DND-41 (cell line): ENCODE data around the gene ZNF212.
"Not testable (repeated sequence)": the region's sequence is repeated elsewhere in the genome, so short reads cannot be mapped to it uniquely, and the experiment has no call there.

Experiments used
- ATAC-seq: fragments of 200-7000 bp; cut with Tn5 transposase; 3 replicates; pipeline ENCODE4 v1.9.1; 2021; ENCODE audit warnings: low read depth; ENCODE audit not compliant: insufficient read depth
- DNase-seq: peaks from one replicate; pipeline ENCODE4 v3.0.0-alpha.2; 2020
- H2AFZ ChIP-seq: 2 replicates; pipeline ENCODE4 v1.6.0; 2012; ENCODE audit warnings: low read depth, low read length
- H3K27ac ChIP-seq: 2 replicates; pipeline ENCODE4 v1.5.1; 2012; ENCODE audit warnings: low read length, inconsistent platforms
- H3K27me3 ChIP-seq: fragments of 200-600 bp; sonication (generic); 2 replicates; pipeline ENCODE4 v1.6.0; 2012; ENCODE audit warnings: low read length, mild to moderate bottlenecking, inconsistent platforms; ENCODE audit not compliant: insufficient read depth, poor library complexity
- H3K36me3 ChIP-seq: 2 replicates; pipeline ENCODE4 v1.5.1; 2012; ENCODE audit warnings: low read length, inconsistent platforms; ENCODE audit not compliant: insufficient read depth
- H3K4me1 ChIP-seq: 2 replicates; pipeline ENCODE4 v1.5.1; 2012; ENCODE audit warnings: mild to moderate bottlenecking, low read length; ENCODE audit not compliant: insufficient read depth
- H3K4me2 ChIP-seq: 2 replicates; pipeline ENCODE4 v1.6.0; 2012; ENCODE audit warnings: mild to moderate bottlenecking, moderate library complexity, low read length, inconsistent platforms; ENCODE audit not compliant: insufficient read depth
- H3K4me3 ChIP-seq, 2 experiments: fragments of 200-600 bp in 1 of 2; shearing (Covaris generic) in 1 of 2; 2 replicates each; pipeline ENCODE4 v1.5.1; 2012 to 2016; ENCODE audit warnings: inconsistent platforms in 2 of 2, low read length in 2 of 2, mild to moderate bottlenecking in 2 of 2, low read depth in 1 of 2, moderate library complexity in 1 of 2
- H3K79me2 ChIP-seq: 2 replicates; pipeline ENCODE4 v1.6.0; 2012; ENCODE audit warnings: low read length, inconsistent platforms; ENCODE audit not compliant: insufficient read depth
- H3K9ac ChIP-seq: 2 replicates; pipeline ENCODE4 v1.6.0; 2012; ENCODE audit warnings: low read depth, mild to moderate bottlenecking, inconsistent platforms, low read length, moderate library complexity
- H3K9me3 ChIP-seq: 2 replicates; pipeline ENCODE4 v1.5.1; 2012; ENCODE audit warnings: low read length, moderate library complexity, mild to moderate bottlenecking, inconsistent platforms; ENCODE audit not compliant: insufficient read depth, severe bottlenecking
- H4K20me1 ChIP-seq: 2 replicates; pipeline ENCODE4 v1.6.0; 2012; ENCODE audit warnings: low read length; ENCODE audit not compliant: insufficient read depth
- CTCF ChIP-seq: IDR thresholded peaks from 2 replicates; pipeline ENCODE4 v1.5.1; 2012; ENCODE audit warnings: borderline replicate concordance, low read length, moderate library complexity, mild to moderate bottlenecking; ENCODE audit not compliant: poor library complexity, severe bottlenecking; ENCODE audit errors: extremely low read depth
- EZH2 ChIP-seq: IDR thresholded peaks from 3 replicates; pipeline ENCODE4 v1.6.1; 2012; ENCODE audit warnings: borderline replicate concordance, low read depth, mild to moderate bottlenecking, moderate library complexity, low read length, inconsistent platforms; ENCODE audit not compliant: severe bottlenecking

ZNF212 gene

GRCh38 chr7:149261829-149262617 is 22.6 kb downstream of the ZNF212 start, which contains the start of gene ZNF783:
ZNF783 (plus strand) TSS chr7:149262196; CDS start chr7:149262334, 138 bp downstream.
- TF ChIP-seq EZH2, result no peak
- peak; percentile 85 for TF ChIP-seq CTCF
- ATAC-seq (peak; percentile 94), DNase-seq (peak; percentile 81)
- H3K79me2 ChIP-seq, result no peaks in the 10 kb centered on the region
- no peaks in the 10 kb centered on the region for H3K27me3 ChIP-seq
- H3K27ac ChIP-seq, result peak within 1 kb of the TSS; percentile 49
- no peaks in the 10 kb centered on the region for H3K9me3 ChIP-seq
- peak within 1 kb of the TSS; percentile 72 for H3K4me2 ChIP-seq
- H3K9ac ChIP-seq, result peak within 1 kb of the TSS; percentile 64
- H3K36me3 ChIP-seq, result peaks cover 9% of the 10 kb centered on the region; the same call in 1 of the 2 replicates
- H3K4me1 ChIP-seq, result peaks cover 21% of the 10 kb centered on the region
- H2AFZ ChIP-seq, result peak within 1 kb of the TSS; percentile 95
- H3K4me3 ChIP-seq, result peak within 1 kb of the TSS; percentile 21 to 54; a peak in 3 of 4 replicates
- no peaks in the 10 kb centered on the region for H4K20me1 ChIP-seq

- no peaks in the 10 kb centered on the region for H4K20me1 ChIP-seq
These were observed 27.0 kb downstream of the ZNF212 start for GRCh38 chr7:149266451-149266850.

GRCh38 chr7:149267733-149268132 is 28.3 kb downstream of the ZNF212 start:
- no peaks in the 10 kb centered on the region for H3K9me3 ChIP-seq
- H2AFZ ChIP-seq, result no peak overlapping the region
- DNase-seq (no peak), ATAC-seq (no peak)
- H3K27me3 ChIP-seq, result no peaks in the 10 kb centered on the region
- no peak overlapping the region for H3K9ac ChIP-seq
- peaks cover 10% of the 10 kb centered on the region; the same call in 1 of the 2 replicates for H3K36me3 ChIP-seq
- no peaks in the 10 kb centered on the region for H3K79me2 ChIP-seq
- no peak overlapping the region for H3K27ac ChIP-seq
- H3K4me2 ChIP-seq, result no peak overlapping the region
- no peaks in the 10 kb centered on the region for H4K20me1 ChIP-seq
- peaks cover 2% of the 10 kb centered on the region for H3K4me1 ChIP-seq
- TF ChIP-seq EZH2, result no peak
- no peak overlapping the region for H3K4me3 ChIP-seq

More at GRCh38 chr7:149266451-149266850, 27.0 kb downstream of the ZNF212 start:
- peaks cover 15% of the 10 kb centered on the region for H3K4me1 ChIP-seq
- no peak overlapping the region for H2AFZ ChIP-seq
- no peaks in the 10 kb centered on the region for H3K79me2 ChIP-seq
- peaks cover 10% of the 10 kb centered on the region; the same call in 1 of the 2 replicates for H3K36me3 ChIP-seq
- no peak for DNase-seq
- no peaks in the 10 kb centered on the region for H3K9me3 ChIP-seq
- H3K27me3 ChIP-seq, result no peaks in the 10 kb centered on the region
- H3K4me2 ChIP-seq, result no peak overlapping the region
- H3K27ac ChIP-seq, result no peak overlapping the region
- TF ChIP-seq EZH2, result no peak
- H3K9ac ChIP-seq, result no peak overlapping the region
- no peak overlapping the region for H3K4me3 ChIP-seq
- no peak for ATAC-seq

- H4K20me1 ChIP-seq, H2AFZ ChIP-seq, H3K27ac ChIP-seq, H3K27me3 ChIP-seq, ATAC-seq, DNase-seq, H3K79me2 ChIP-seq, H3K4me3 ChIP-seq, H3K9ac ChIP-seq, H3K9me3 ChIP-seq, H3K36me3 ChIP-seq, H3K4me1 ChIP-seq, H3K4me2 ChIP-seq: not testable (repeated sequence)
These were observed 35.0 kb downstream of the ZNF212 start for GRCh38 chr7:149274424-149274823.

GRCh38 chr7:149277871-149278270 is 38.4 kb downstream of the ZNF212 start:
- no peak for DNase-seq
- no peak overlapping the region for H2AFZ ChIP-seq
- no peak overlapping the region for H3K27ac ChIP-seq
- no peak for TF ChIP-seq EZH2
- TF ChIP-seq CTCF, result no peak
- no peaks in the 10 kb centered on the region for H3K4me1 ChIP-seq
- 0 out of 2 replicates have a peak, but pooled peaks cover 6% of the 10 kb centered on the region for H3K36me3 ChIP-seq
- no peak for ATAC-seq
- no peaks in the 10 kb centered on the region for H3K27me3 ChIP-seq
- H3K9me3 ChIP-seq, result no peaks in the 10 kb centered on the region
- no peak overlapping the region for H3K4me2 ChIP-seq
- no peaks in the 10 kb centered on the region for H4K20me1 ChIP-seq
- no peak overlapping the region for H3K9ac ChIP-seq
- H3K4me3 ChIP-seq, result no peak overlapping the region
- H3K79me2 ChIP-seq, result no peaks in the 10 kb centered on the region
